H1 (cell line): ENCODE measurements around the gene DGAT2. TPM values are rescaled to one million over a fixed set of nuclear protein-coding genes. Genes with fewer than 3 reads are reported as not detected.

Experiments
- CTCF ChIA-PET: fragments of 300-600 bp; sonication (Branson Sonifier 250); formaldehyde crosslinking; loops from one replicate; lab custom pipeline; 2021; ENCODE audit not compliant: partially characterized antibody; lab: Charles Lee
- POLR2A ChIA-PET: fragments of 300-600 bp; sonication (Branson Sonifier 250); formaldehyde crosslinking; loops from one replicate; lab custom pipeline; 2021; ENCODE audit warnings: inconsistent platforms; ENCODE audit not compliant: partially characterized antibody; lab: Charles Lee
- DNase-seq, 2 experiments: peaks; one replicate each; pipeline versions ENCODE4 v3.0.0 to v3.0.0-alpha.2; 2010 to 2022; ENCODE audit warnings: low spot score in 2 of 2, low read depth in 1 of 2, mixed read lengths in 1 of 2
- FAIRE-seq: peaks from 2 replicates; lab custom pipeline; 2011; peaks lifted over from hg19 to GRCh38; lab: Jason Lieb, UNC
- H2AFZ ChIP-seq: 2 replicates; pipeline ENCODE4 v1.8.1; 2012; ENCODE audit warnings: low read length, inconsistent platforms
- H2AK5ac ChIP-seq: 2 replicates; pipeline ENCODE4 v1.6.1; 2013; ENCODE audit warnings: low read depth, low read length
- H2BK120ac ChIP-seq: replicated peaks from 2 replicates; pipeline ENCODE3; 2013; ENCODE audit warnings: low read depth, low read length, inconsistent platforms
- H2BK12ac ChIP-seq: 2 replicates; pipeline ENCODE4 v1.6.1; 2013; ENCODE audit warnings: low read depth, low read length
- H2BK15ac ChIP-seq: 2 replicates; pipeline ENCODE4 v1.6.1; 2013; ENCODE audit warnings: low read length
- H2BK20ac ChIP-seq: 2 replicates; pipeline ENCODE4 v1.6.1; 2013; ENCODE audit warnings: low read length
- H2BK5ac ChIP-seq: 2 replicates; pipeline ENCODE4 v1.6.1; 2013; ENCODE audit warnings: low read depth, low read length
- H3K14ac ChIP-seq: 2 replicates; pipeline ENCODE4 v1.6.1; 2013; ENCODE audit warnings: inconsistent platforms; ENCODE audit not compliant: insufficient read length
- H3K18ac ChIP-seq: 2 replicates; pipeline ENCODE4 v1.6.1; 2013; ENCODE audit warnings: low read length; ENCODE audit errors: extremely low read depth
- H3K23ac ChIP-seq: 2 replicates; pipeline ENCODE4 v1.6.1; 2013; ENCODE audit warnings: inconsistent platforms; ENCODE audit not compliant: insufficient read length
- H3K23me2 ChIP-seq: 2 replicates; pipeline ENCODE4 v1.6.1; 2013; ENCODE audit warnings: low read depth, low read length
- H3K27ac ChIP-seq: 2 replicates; pipeline ENCODE4 v1.6.1; 2011; ENCODE audit warnings: low read depth, low read length, inconsistent platforms
- H3K27me3 ChIP-seq, 4 experiments: replicated peaks in 1 of 4; 1 replicate in 1 of 4; 2 replicates in 3 of 4; pipeline versions ENCODE4 v1.6.1 to v1.8.1; 2011 to 2013; ENCODE audit warnings: low read length in 3 of 4, mild to moderate bottlenecking in 3 of 4, inconsistent platforms in 2 of 4, mixed read lengths in 2 of 4, moderate library complexity in 1 of 4; ENCODE audit not compliant: control insufficient read depth in 3 of 4, insufficient read depth in 3 of 4; ENCODE audit errors: extremely low read depth in 1 of 4
- H3K36me3 ChIP-seq, 4 experiments: 2 replicates each; pipeline versions ENCODE4 v1.6.1 to v1.8.1; 2011 to 2013; ENCODE audit warnings: mild to moderate bottlenecking in 4 of 4, low read length in 3 of 4, moderate library complexity in 2 of 4, control low read depth in 1 of 4, inconsistent platforms in 1 of 4; ENCODE audit not compliant: insufficient read depth in 4 of 4, control insufficient read depth in 2 of 4
- H3K4ac ChIP-seq: replicated peaks from 2 replicates; pipeline ENCODE3; 2013; ENCODE audit warnings: low read length, low read depth, mixed read lengths, inconsistent platforms; ENCODE audit not compliant: insufficient read length
- H3K4me1 ChIP-seq, 4 experiments: replicated peaks in 1 of 4; 1 replicate in 1 of 4; 2 replicates in 3 of 4; pipeline versions ENCODE4 v1.6.1 to v1.8.1; 2011 to 2013; ENCODE audit warnings: low read length in 3 of 4, inconsistent platforms in 2 of 4, mixed read lengths in 1 of 4; ENCODE audit not compliant: insufficient read depth in 4 of 4, control insufficient read depth in 3 of 4
- H3K4me2 ChIP-seq, 2 experiments: 2 replicates each; pipeline versions ENCODE4 v1.6.1 to v1.8.1; 2011 to 2013; ENCODE audit warnings: low read depth in 2 of 2, low read length in 2 of 2, control low read depth in 1 of 2, inconsistent platforms in 1 of 2, mild to moderate bottlenecking in 1 of 2; ENCODE audit not compliant: insufficient read depth in 1 of 2
- H3K4me3 ChIP-seq, 4 experiments: fragments of 200-600, 300-600 bp in 1 of 4; sonication (generic), shearing (Covaris generic), sonication (Bioruptor Twin) in 1 of 4; 2 replicates each; pipeline versions ENCODE4 v1.5.1 to v1.8.1; 2011 to 2016; ENCODE audit warnings: low read length in 4 of 4, low read depth in 3 of 4, control low read depth in 2 of 4, inconsistent platforms in 2 of 4, mild to moderate bottlenecking in 2 of 4, mixed read lengths in 1 of 4, moderate library complexity in 1 of 4; ENCODE audit not compliant: insufficient read depth in 2 of 4; ENCODE audit errors: extremely low read depth in 1 of 4
- H3K56ac ChIP-seq: replicated peaks from 2 replicates; pipeline ENCODE3; 2013; ENCODE audit warnings: low read depth, mild to moderate bottlenecking, mixed read lengths, low read length, inconsistent platforms; ENCODE audit not compliant: insufficient read length
- H3K79me1 ChIP-seq: 2 replicates; pipeline ENCODE4 v1.6.1; 2013; ENCODE audit warnings: low read depth, low read length, control low read depth
- H3K79me2 ChIP-seq, 2 experiments: 2 replicates each; pipeline versions ENCODE4 v1.6.1 to v1.8.1; 2012 to 2013; ENCODE audit warnings: low read length in 2 of 2, mild to moderate bottlenecking in 2 of 2, inconsistent platforms in 1 of 2; ENCODE audit not compliant: insufficient read depth in 2 of 2, control insufficient read depth in 1 of 2
- H3K9ac ChIP-seq, 4 experiments: replicated peaks in 1 of 4; 1 replicate in 1 of 4; 2 replicates in 3 of 4; pipeline versions ENCODE4 v1.6.1 to v1.8.1; 2011 to 2013; ENCODE audit warnings: low read depth in 3 of 4, low read length in 3 of 4, control low read depth in 2 of 4, mild to moderate bottlenecking in 2 of 4, moderate library complexity in 2 of 4, inconsistent platforms in 1 of 4; ENCODE audit errors: extremely low read depth in 1 of 4
- H3K9me3 ChIP-seq, 2 experiments: 2 replicates each; pipeline versions ENCODE4 v1.6.1 to v1.8.1; 2012 to 2013; ENCODE audit warnings: mild to moderate bottlenecking in 2 of 2, moderate library complexity in 2 of 2, control low read depth in 1 of 2, inconsistent platforms in 1 of 2, low read depth in 1 of 2, low read length in 1 of 2, mixed read lengths in 1 of 2; ENCODE audit not compliant: insufficient read depth in 2 of 2
- H4K20me1 ChIP-seq, 2 experiments: replicated peaks in 1 of 2; 2 replicates each; pipeline versions ENCODE3 to v1.8.1; 2011 to 2013; ENCODE audit warnings: inconsistent platforms in 2 of 2, low read length in 2 of 2, mild to moderate bottlenecking in 1 of 2; ENCODE audit not compliant: insufficient read depth in 2 of 2, control insufficient read depth in 1 of 2
- H4K5ac ChIP-seq: 2 replicates; pipeline ENCODE4 v1.6.1; 2013; ENCODE audit warnings: low read length, low read depth, mixed read lengths, inconsistent platforms; ENCODE audit not compliant: insufficient read length
- H4K8ac ChIP-seq: 2 replicates; pipeline ENCODE4 v1.8.0; 2013; ENCODE audit warnings: mild to moderate bottlenecking, moderate library complexity, low read length, inconsistent platforms; ENCODE audit not compliant: insufficient read depth; ENCODE audit errors: extremely low read depth
- H4K91ac ChIP-seq: replicated peaks from 2 replicates; pipeline ENCODE3; 2013; ENCODE audit warnings: low read length, mixed read lengths, inconsistent platforms; ENCODE audit not compliant: insufficient read length
- CEBPB ChIP-seq: IDR thresholded peaks from 2 replicates; pipeline ENCODE4 v1.6.1; 2012; ENCODE audit warnings: low read depth, low read length
- CREB1 ChIP-seq: IDR thresholded peaks from 2 replicates; pipeline ENCODE4 v1.6.1; 2012; ENCODE audit warnings: inconsistent platforms
- EZH2 ChIP-seq: fragments of 200-600 bp; sonication (generic); IDR thresholded peaks from 2 replicates; pipeline ENCODE4 v1.7.1; 2012; ENCODE audit warnings: low read depth, mild to moderate bottlenecking, moderate library complexity, low read length, inconsistent platforms; ENCODE audit not compliant: severe bottlenecking
- HDAC6 ChIP-seq: IDR thresholded peaks from one replicate; pipeline ENCODE4 v1.7.1; 2012; ENCODE audit warnings: low read depth, mild to moderate bottlenecking, inconsistent platforms, low read length, moderate library complexity
- NRF1 ChIP-seq: IDR thresholded peaks from 2 replicates; pipeline ENCODE4 v1.6.1; 2011; ENCODE audit warnings: mild to moderate bottlenecking, low read depth, low read length, improper control_type of control experiment
- POLR2A ChIP-seq, 2 experiments: IDR thresholded peaks; 1 replicate in 1 of 2; 2 replicates in 1 of 2; pipeline ENCODE4 v1.6.1; 2011; ENCODE audit warnings: low read depth in 2 of 2, low read length in 2 of 2, mild to moderate bottlenecking in 2 of 2; ENCODE audit errors: control extremely low read depth in 1 of 2
- RFX5 ChIP-seq: IDR thresholded peaks from 2 replicates; pipeline ENCODE4 v1.6.1; 2011; ENCODE audit warnings: low read depth, low read length, improper control_type of control experiment, borderline replicate concordance
- SAP30 ChIP-seq: fragments of 300-600 bp; sonication (generic); IDR thresholded peaks from 2 replicates; pipeline ENCODE4 v1.7.1; 2012; ENCODE audit warnings: low read length, moderate library complexity, mild to moderate bottlenecking, inconsistent platforms; ENCODE audit not compliant: insufficient read depth, insufficient replicate concordance
- SIN3A ChIP-seq, 2 experiments: IDR thresholded peaks in 1 of 2; conservative IDR thresholded peaks in 1 of 2; 2 replicates each; pipeline ENCODE4 v1.6.1; 2011 to 2012; ENCODE audit warnings: low read length in 2 of 2, improper control_type of control experiment in 1 of 2, low read depth in 1 of 2, mild to moderate bottlenecking in 1 of 2
- TCF12 ChIP-seq: IDR thresholded peaks from 2 replicates; pipeline ENCODE4 v1.6.1; 2011; ENCODE audit warnings: low read depth, mild to moderate bottlenecking, low read length
- ZNF274 ChIP-seq: IDR thresholded peaks from 2 replicates; pipeline ENCODE4 v1.7.0; 2012; ENCODE audit warnings: low read length, borderline replicate concordance; ENCODE audit errors: extremely low read depth
- WGBS, 2 experiments: shearing (Covaris generic) in 1 of 2; methylation state at CpG; one replicate each; pipeline versions ENCODE4 v1.1.6 to v1.1.7; 2013 to 2015; ENCODE audit warnings: low lambda C conversion rate in 2 of 2, mixed read lengths in 2 of 2, inconsistent platforms in 1 of 2, low coverage in 1 of 2, missing lambda C conversion rate in 1 of 2; ENCODE audit not compliant: insufficient replicate concordance in 2 of 2, insufficient coverage in 1 of 2, insufficient read length in 1 of 2; ENCODE audit errors: extremely low coverage in 1 of 2, missing lambda C conversion rate in 1 of 2; 5-methylcytosine and 5-hydroxymethylcytosine counted together
- polyA plus RNA-seq, 7 experiments: library from polyadenylated mRNA; depleted of rRNA in 3 of 7; stranded (reverse) in 5 of 7; unstranded in 2 of 7; fragments of >200 nt in 5 of 7; fragments of 200-250 nt in 2 of 7; gene quantifications; 1 replicate in 5 of 7; 2 replicates in 1 of 7; 4 replicates in 1 of 7; pipeline versions ENCODE4 v1.2.1 to v1.2.3, GENCODE V29; 2011 to 2013; ENCODE audit warnings: missing spikeins in 2 of 7, mixed read lengths in 2 of 7
- total RNA-seq: library from RNA; stranded (reverse); fragmentation: NEBNext Ultra II Directional; extraction: Animal tissue kit (Norgen Biotek cat#: 25700); gene quantifications from 2 replicates; pipeline ENCODE4 v1.2.1, GENCODE V29; 2021

DGAT2 gene
- total and polyA plus RNA-seq, 2 of the 8 experiments (the other 6 are each of a cell fraction or from before 2014, with no cell fraction given), result 3.2 to 5.9 TPM

- Histone ChIP-seq H2AFZ (no peak overlapping the region), H3K23ac (no peak overlapping the region), H3K36me3 (no peaks in the 10 kb centered on the region), H3K4ac (no peak overlapping the region), H3K9me3 (no peaks in the 10 kb centered on the region), H4K91ac (no peak overlapping the region), H4K20me1 (no peaks in the 10 kb centered on the region), H3K79me1 (no peaks in the 10 kb centered on the region), H3K27ac (no peak overlapping the region), H2AK5ac (no peak overlapping the region)
- 76% methylated on average over 2 of the region's 2 CpGs; no CpG with 5 or more reads in 1 of the 2 experiments for WGBS, 2 experiments
- CTCF ChIA-PET, result interaction anchor here (0.8 to 1.8 kb wide), 8 partner anchors 8 to 54 kb away, joined by 3 to 7 read pairs (median 4); no protein-coding TSS in a partner anchor
- TF ChIP-seq EZH2 (no peak), RFX5 (no peak), POLR2A (IDR thresholded peaks at IDR 0.05; ENCODE audit: control extremely low read depth in 1 of 2, low read depth in 2 of 2, low read length in 2 of 2) (no peak), CREB1 (no peak), TCF12 (no peak), CEBPB (no peak), SIN3A (conservative IDR thresholded peaks at IDR 0.05 in 1 of 2, IDR thresholded peaks at IDR 0.05 in 1 of 2; ENCODE audit: low read depth in 1 of 2, low read length in 2 of 2) (no peak), ZNF274 (no peak), HDAC6 (no peak), SAP30 (no peak), NRF1 (no peak)
- TF ChIP-seq, all 59 proteins: peak for 0
- POLR2A ChIA-PET, result interaction anchor here (1.1 kb wide), 1 partner anchor 208 kb away, joined by 3 read pairs; no protein-coding TSS in a partner anchor
- Histone ChIP-seq H3K56ac (no peak overlapping the region), H2BK20ac (no peak overlapping the region), H3K79me2 (no peaks in the 10 kb centered on the region), H4K8ac (no peak overlapping the region), H3K4me2 (no peak overlapping the region), H2BK12ac (no peak overlapping the region), H3K27me3 (no peaks in the 10 kb centered on the region), H3K14ac (no peak overlapping the region), H3K4me1 (peaks cover 0 to 6% (median 3%) of the 10 kb centered on the region in 4 experiments; a peak in 5 of 7 replicates), H3K9ac (no peak overlapping the region), H3K4me3 (no peak overlapping the region), H2BK5ac (no peak overlapping the region), H4K5ac (no peak overlapping the region), H2BK15ac (no peak overlapping the region), H2BK120ac (no peak overlapping the region), H3K18ac (no peak overlapping the region), H3K23me2 (no peaks in the 10 kb centered on the region)
- DNase-seq (no peak), FAIRE-seq (no peak)
Observed at GRCh38 chr11:75779960-75780359, 11.4 kb downstream of the DGAT2 start.
